H54 (cell line): ENCODE data around the gene SEPTIN10.

Experiments
- DNase-seq: peaks from one replicate; pipeline ENCODE4 v3.0.0; 2011; ENCODE audit warnings: low spot score, mixed read lengths; ENCODE audit not compliant: insufficient read length
- FAIRE-seq: peaks from 3 replicates; lab custom pipeline; 2011; peaks lifted over from hg19 to GRCh38; lab: Jason Lieb, UNC
- POLR2A ChIP-seq: IDR thresholded peaks from 2 replicates; pipeline ENCODE4 v1.6.1; 2011; ENCODE audit warnings: low read depth, mild to moderate bottlenecking, low read length

The SEPTIN10 gene

GRCh38 chr2:109532728-109533076 is 81.1 kb downstream of the SEPTIN10 start:
- FAIRE-seq = no peak
- DNase-seq = no peak
- no peak for TF ChIP-seq POLR2A

- FAIRE-seq (no peak), DNase-seq (no peak)
- no peak for TF ChIP-seq POLR2A
These were observed 81.7 kb downstream of the SEPTIN10 start for GRCh38 chr2:109531896-109532727.

GRCh38 chr2:109531221-109531620 is 82.5 kb downstream of the SEPTIN10 start:
- no peak for TF ChIP-seq POLR2A
- FAIRE-seq (no peak), DNase-seq (no peak)

- no peak for DNase-seq
- no peak for FAIRE-seq
- no peak for TF ChIP-seq POLR2A
These were observed 83.1 kb downstream of the SEPTIN10 start for GRCh38 chr2:109530712-109531111.

- no peak for TF ChIP-seq POLR2A
- no peak for FAIRE-seq
- no peak for DNase-seq
These were observed 84.0 kb downstream of the SEPTIN10 start for GRCh38 chr2:109529532-109530449.

- TF ChIP-seq POLR2A = no peak
- no peak for FAIRE-seq
- no peak for DNase-seq
These were observed 84.8 kb downstream of the SEPTIN10 start for GRCh38 chr2:109528811-109529501.

- no peak for FAIRE-seq
- no peak for TF ChIP-seq POLR2A
- DNase-seq = no peak
These were observed 85.7 kb downstream of the SEPTIN10 start for GRCh38 chr2:109527846-109528705.

GRCh38 chr2:109527079-109527478 is 86.7 kb downstream of the SEPTIN10 start:
- FAIRE-seq = no peak
- DNase-seq = no peak
- no peak for TF ChIP-seq POLR2A

- TF ChIP-seq POLR2A = no peak
- DNase-seq (no peak), FAIRE-seq (no peak)
These were observed 87.3 kb downstream of the SEPTIN10 start for GRCh38 chr2:109526442-109526970.

- no peak for TF ChIP-seq POLR2A
- FAIRE-seq (no peak), DNase-seq (no peak)
These were observed 87.9 kb downstream of the SEPTIN10 start for GRCh38 chr2:109525836-109526235.

- FAIRE-seq (no peak), DNase-seq (no peak)
- no peak for TF ChIP-seq POLR2A
These were observed 90.0 kb downstream of the SEPTIN10 start for GRCh38 chr2:109523536-109524361.

- TF ChIP-seq POLR2A = no peak
- no peak for FAIRE-seq
- no peak for DNase-seq
These were observed 90.6 kb downstream of the SEPTIN10 start for GRCh38 chr2:109523121-109523520.
